ENCODE data around the gene ULBP2.
"Not testable (repeated sequence)": the region's sequence is repeated elsewhere in the genome, so short reads cannot be mapped to it uniquely, and the experiment has no call there.

Gene ULBP2

DNA sequence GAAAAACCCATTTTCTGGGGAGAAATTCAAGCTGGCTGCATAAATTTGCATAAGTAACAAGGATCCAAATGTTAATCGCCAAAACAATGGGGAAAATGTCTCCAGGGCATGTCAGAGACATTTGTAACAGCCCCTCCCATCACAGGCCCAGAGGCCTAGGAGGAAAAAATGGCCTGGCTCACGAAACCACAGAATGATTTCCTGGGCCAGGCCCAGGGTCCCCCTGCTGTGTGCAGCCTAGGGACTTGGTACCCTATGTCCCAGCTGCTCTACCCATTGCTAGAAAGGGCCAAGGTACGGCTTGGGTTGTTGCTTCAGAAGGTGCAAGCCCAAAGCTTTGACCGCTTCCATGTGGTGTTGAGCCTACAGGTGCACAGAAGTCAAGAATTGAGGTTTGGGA is 33.3 kb upstream of the ULBP2 start:
- DNase-seq (ENCODE audit: low read depth in 3 of 3) = not testable (repeated sequence)

DNA sequence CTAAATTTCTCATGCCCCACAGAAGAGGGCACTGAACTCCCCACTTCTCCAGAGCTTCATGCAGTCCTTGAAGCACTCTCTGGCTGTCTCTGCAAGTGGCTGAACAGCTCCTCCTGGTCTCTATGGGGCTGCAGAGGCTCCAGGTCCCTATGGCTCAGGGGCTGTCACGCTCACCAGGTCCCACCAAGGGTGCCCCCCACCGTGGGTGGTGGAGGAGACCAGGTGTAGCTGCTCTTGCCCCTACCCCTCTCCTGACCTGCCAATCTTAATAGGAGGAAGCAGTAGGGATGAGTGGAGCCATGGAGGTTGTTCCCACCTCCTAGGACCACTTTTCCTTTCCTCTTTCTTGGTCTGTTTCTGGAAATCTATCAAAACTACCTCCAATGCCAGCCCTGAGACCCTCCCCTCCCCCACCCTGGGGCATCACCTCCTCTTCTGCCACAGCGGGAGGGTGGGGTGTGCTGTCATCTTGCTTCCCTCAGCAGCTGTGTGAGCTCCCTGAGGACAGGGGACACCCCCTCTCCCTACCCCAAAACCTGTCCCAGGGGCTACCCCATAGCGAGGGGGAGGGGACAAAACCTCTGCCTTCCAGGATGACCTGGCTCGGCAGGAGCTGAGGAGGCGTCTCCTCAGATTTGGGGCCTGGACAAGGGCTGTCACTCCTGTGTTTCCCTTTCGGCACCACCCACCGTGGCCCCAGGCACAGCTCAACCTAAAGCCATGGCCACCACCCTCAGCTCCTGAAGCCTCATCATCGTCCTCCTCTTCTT is 31.9 kb upstream of the ULBP2 start:
- DNase-seq (ENCODE audit: low read depth in 3 of 3) = no peak

DNA sequence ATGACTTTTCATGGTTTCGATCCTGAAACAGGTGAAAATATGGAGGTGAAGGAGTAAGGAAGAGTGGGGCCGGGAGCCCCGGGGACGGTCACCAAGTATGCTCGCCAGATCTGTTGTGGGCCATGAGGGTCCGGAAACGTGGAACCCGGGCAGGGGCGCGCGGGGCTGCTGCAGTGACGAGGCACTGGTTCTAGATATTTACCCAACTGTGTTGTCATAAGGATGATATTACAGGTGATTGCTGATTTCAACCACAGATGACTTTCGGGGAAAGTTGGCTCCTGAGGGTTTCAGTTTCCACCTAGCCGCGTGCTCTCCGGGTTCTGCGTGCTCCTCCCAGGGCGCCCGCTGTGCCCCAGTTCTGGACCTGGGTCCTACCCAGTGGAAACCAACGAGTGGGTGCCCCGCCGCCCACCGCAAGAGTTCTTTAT is 31.1 kb upstream of the ULBP2 start:
- no peak for DNase-seq (ENCODE audit: low read depth in 3 of 3)

DNA sequence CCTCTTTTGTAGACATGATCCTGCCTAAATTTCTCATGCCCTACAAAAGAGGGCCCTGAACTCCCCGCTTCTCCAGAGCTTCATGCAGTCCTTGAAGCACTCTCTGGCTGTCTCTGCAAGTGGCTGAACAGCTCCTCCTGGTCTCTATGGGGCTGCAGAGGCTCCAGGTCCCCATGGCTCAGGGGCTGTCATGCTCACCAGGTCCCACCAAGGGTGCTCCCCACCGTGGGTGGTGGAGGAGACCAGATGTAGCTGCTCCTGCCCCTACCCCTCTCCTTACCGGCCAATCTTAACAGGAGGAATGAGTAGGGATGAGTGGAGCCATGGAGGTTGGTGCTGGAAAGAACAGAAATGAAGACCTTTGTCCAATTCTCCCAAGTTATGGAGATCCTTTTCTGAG is 29.1 kb upstream of the ULBP2 start:
- DNase-seq (ENCODE audit: low read depth in 3 of 3) = not testable (repeated sequence)

DNA sequence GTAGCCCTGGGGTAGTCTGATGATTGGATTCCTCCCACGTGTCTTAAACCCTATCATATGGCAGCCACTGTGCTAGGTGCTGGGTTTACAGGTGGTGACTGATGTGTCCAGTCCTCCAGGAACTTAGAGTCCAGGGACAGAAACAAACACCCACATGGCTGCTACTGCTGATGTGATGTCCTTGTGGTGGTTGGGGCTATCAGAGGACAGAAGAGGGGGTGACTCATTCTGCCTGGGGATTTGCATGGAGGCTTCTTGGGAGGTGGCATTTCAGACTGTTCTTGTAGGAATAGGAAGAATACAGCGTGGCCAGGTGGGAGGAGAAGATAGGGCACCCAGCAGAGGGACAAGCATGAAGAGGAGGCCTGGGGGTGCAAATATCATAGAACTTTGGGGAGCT is 28.7 kb upstream of the ULBP2 start:
- DNase-seq (ENCODE audit: low read depth in 3 of 3) = no peak

DNA sequence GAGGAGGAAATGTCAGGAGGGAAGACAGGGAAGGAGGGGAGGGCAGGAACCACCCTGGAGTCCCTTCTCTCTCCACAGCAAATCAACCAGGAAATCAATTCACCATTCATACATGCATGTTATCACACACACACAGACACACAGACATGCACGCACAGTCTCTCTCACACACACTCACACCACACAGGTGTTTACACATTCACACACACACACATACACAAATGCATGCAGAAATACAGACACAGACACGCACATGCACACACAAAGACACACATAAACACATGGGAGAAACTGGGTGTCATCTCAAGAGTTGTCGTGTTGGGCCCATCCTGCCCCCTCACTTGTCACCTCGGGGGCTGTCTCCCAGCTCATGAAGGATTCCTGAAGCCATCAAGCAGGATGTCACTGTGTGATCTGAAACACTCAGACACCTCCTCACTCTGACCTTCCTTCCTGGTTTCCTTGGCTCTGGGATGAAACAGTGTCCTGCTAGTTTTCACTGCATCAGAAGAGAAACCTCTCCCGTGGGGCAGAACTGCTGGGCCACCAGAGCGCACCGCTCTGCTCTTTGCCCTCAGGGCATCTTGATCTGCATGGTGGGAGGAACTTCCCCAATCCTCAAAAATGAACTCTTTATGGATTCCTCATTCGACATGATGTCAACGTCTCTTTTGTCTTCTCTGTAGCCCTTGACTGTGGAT is 28.1 kb upstream of the ULBP2 start:
- DNase-seq (ENCODE audit: low read depth in 3 of 3) = no peak

DNA sequence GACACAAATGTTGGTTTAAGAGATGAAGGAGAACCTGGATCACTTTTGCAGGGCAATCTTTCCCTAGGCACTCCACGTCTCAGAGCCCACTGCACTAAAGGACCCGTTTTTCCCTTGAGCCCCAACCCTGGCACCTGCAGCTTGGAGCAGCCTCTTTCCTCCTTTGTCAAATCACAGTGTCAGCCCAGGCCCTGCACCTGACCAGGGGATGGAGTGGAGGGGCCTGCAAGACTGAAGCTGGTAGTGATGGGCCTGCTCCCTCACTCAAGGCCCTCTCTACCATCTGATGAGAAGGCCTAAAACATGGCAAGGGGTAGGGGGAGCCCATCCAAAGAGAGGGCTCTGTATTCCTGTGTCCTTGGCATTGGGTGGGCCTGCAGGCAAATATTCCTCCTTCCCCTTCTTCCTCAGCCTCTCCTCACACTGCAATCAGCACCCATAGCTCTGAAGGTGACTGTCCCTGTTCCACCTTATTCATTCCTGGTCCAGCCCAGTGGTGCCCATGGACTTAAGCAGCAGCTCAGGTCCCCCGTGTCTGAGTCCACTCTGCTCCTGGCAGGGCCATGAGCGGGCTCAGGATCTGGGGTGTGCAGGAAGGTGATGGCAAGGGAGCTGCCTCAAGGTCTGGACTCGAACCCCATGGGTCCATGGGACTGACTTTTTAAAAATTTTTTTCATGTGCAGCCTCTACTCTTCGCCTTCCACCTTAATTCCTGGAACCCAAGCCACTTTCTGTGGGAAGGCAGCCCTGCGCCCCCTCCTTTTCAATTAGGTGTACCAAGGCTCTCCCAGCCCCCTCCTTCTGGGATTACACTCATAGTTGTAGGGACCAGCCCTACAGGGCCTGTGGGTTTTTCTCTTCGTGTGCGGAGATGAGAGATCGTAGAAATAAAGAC is 25.6 kb upstream of the ULBP2 start:
- no peak for DNase-seq (ENCODE audit: low read depth in 3 of 3)

DNA sequence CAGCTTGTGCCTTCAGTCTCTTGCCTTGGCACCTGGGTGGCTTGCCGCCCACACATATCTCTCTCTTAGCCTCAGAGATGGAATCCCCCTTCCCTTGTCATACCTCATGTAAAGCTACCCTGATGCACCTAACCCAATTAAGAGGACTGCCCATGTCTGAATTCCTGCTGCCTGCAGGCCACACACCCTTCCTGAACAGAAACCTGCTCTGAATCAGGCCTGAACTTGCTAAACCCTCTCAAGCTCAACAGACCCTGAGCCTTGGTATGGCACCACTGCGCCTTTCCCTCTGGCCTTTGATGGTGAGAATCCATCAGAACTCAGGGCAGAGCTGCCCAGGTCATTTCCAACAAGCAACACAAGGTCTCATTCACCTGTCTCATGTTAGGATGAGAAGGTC is 24.1 kb upstream of the ULBP2 start:
- DNase-seq (ENCODE audit: low read depth in 3 of 3) = no peak

DNA sequence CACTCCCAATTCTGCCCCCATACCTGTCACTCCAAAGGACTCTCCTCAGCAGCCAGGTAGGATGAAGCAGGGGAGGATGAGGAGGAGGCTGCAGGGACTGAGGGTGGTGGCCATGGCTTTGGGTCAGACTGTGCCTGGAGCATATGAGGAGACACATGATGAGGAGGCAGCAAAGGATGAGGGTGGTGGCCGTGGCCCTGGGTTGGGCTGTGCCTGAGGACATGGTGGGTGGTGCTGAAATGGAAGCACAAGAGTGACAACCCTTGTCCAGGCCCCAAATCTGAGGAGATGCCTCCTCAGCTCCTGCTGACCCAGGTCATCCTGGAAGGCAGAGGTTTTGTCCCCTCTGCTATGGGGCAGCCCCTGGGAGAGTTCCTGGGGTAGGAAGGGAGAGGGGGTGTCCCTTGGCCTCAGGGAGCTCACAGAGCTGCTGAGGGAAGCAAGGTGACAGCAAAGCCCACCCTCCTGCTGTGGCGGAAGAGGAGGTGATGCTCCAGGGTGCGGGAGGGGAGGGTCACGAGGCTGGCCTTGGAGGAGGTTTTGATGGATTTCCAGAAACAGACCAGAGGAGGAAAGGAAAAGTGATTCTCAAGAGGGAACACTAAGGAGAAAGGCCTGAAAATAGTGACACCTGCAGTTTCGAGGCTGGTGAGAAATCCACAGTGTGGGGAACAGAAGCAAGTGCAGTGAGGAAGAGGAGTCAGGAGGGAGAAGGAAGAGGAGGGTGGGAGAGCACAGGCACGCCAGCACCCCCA is 23.5 kb upstream of the ULBP2 start:
- no peak for DNase-seq (ENCODE audit: low read depth in 3 of 3)

DNA sequence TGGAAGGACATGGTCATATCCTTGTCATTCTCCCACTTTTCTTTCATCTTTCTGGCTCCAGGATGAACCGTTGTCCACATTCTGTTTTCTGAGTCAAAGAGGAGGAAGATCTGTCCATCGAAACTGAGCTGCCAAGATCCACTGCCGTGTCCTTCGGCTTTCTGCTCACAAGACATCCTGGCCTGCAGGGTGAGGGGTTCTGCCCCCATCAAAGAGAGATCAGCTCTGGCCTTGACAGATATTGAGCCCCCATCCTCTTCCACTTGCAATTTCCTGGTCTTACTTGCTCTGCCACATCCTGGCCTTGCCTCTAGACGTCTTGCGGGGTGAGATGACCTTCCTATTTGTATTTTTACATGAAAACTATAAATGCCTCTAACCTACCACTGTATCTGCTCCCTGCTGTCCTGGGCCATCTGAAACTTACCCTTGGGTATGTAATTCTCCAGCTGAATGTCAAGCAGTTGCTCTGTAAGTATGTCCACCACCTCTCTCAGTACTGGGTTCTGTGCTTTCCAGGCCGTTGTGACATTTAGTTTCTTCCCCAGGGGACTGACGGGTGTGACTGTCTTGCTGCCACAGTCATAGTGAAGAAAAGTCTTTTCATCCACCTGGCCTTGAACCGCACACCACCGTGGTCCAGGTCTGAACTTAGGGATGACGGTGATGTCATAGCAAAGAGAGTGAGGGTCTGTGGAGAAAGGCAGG is 22.5 kb upstream of the ULBP2 start:
- DNase-seq (ENCODE audit: low read depth in 3 of 3) = not testable (repeated sequence)

DNA sequence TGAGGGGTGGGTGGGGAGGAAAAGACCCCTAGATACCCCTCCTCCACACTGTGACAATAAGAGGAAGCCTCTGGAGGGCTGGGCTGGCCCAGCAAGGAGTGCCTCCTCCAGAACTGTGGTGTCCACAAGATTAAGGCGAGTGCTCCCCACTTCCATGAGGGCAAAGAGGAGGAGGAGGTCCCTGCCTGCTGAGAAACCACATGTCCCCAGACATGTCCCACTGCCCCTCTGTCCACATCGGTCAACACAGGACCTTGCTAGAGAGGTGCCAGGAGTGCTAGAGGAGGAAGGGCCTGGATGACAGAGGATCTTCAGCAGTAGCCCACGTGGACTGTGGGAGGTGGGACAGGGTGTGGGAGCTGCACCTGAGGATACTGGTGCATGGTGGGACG is 22.0 kb upstream of the ULBP2 start:
- DNase-seq (ENCODE audit: low read depth in 3 of 3) = no peak

DNA sequence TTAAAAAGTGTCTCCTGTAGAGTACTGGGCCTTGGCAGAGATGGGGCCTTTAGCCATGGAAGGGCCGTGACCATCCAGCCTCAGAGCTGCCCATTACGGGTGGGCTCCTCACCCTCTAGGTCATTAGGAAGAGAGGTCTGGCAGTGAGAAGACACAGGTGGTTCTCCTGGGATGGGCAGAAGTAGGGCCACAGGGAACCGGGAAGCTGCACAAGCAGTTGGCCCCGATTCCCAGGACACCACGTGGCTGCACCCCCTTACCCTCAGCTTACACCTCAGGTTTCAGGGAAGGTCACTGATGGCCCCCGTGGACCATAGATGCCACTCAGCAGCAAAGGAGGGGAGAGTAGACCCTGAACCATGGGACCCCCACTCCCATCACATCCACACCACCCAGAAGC is 20.5 kb upstream of the ULBP2 start:
- no peak for DNase-seq (ENCODE audit: low read depth in 3 of 3)

DNA sequence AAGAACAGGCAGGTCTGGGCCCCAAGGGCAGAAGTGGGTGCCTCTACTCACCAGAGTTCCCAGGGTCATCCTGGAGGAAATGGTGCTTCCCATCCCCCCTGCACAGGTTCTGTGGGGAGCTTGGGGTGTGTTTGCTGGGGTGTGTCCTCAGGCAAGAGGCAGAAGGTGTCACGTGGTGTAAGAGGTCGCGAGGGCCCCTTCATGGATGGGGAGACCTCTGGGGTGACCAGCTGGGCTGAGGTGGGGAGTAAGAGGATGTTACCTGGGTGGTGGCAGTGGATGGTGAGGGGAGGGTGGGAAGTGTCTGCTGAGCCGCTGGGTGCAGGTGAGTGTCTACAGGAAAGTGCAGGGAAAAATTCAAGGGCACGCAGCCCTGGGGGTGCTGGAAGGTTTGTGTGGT is 19.7 kb upstream of the ULBP2 start:
- DNase-seq (ENCODE audit: low read depth in 3 of 3) = not testable (repeated sequence)

DNA sequence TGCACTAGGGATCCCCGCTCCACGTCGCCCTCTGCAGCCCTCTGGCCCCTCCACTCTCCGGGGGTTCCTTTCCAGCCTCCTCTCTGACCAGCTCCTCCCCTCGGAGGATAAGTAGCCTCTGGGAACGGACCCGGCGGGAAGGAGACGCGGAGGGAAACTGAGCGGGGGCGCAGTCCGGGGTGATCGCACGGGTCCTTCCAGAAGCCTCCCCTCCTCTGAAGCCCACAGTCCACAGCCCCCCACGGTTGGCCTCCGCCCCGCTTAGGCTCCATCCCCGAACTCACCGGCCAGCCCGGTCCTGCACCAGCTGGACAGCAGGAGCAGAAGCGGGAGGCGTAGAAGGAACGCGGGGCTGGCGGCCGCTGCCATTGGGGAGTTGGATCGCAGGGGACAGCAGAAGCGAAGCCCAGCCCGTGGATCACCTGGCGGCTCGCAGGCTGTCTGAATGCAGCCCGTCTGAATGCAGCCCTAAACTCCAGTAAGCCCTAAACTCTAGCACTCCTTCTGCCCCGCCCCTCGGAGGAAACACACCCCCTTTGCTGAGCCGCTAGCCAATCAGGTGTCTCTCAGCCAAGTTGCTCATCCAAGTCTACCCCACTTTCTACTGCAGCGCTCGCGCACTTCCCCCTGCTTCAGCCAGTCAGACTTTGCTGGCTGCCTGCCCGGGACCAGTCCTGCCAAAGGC is 19.0 kb upstream of the ULBP2 start, which contains the start of gene RAET1G:
Gene RAET1G (minus strand): TSS at position 480 of the 685 bp plus-strand sequence. CDS start 111 bp downstream, at position 369.
- peak; percentile 65 to 85 (median 75) for DNase-seq (ENCODE audit: low read depth in 3 of 3)

DNA sequence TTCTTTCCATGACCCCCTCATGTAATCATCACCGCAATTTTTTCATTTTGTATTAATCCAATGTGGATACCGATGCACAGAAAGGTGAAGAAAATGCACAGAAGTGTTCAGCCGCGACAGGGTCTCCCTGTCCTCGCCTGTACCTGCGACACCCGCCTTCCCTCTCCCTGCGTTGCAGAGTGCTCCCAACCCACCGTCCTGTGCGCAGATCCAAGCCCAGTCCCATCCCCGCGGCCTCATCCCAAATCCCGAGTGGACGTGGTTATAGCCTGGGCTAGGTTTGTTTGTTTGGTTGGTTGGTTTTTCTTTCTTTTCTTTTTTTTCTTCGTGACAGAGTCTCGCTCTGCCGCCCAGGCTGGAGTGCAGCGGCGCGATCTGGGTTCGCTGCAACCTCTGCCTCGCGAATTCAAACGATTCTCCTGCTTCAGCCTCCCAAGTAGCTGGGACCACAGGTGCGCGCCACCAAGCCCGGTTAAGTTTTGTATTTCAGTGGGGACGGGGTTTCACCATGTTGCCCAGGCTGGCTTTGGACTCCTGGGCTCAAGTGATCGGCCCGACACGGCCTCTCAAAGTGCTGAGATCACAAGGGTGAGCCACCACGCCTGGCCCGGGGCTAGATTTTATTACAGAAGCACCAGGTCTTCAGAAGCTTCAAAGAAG is 18.4 kb upstream of the ULBP2 start:
- no peak for DNase-seq (ENCODE audit: low read depth in 3 of 3)

DNA sequence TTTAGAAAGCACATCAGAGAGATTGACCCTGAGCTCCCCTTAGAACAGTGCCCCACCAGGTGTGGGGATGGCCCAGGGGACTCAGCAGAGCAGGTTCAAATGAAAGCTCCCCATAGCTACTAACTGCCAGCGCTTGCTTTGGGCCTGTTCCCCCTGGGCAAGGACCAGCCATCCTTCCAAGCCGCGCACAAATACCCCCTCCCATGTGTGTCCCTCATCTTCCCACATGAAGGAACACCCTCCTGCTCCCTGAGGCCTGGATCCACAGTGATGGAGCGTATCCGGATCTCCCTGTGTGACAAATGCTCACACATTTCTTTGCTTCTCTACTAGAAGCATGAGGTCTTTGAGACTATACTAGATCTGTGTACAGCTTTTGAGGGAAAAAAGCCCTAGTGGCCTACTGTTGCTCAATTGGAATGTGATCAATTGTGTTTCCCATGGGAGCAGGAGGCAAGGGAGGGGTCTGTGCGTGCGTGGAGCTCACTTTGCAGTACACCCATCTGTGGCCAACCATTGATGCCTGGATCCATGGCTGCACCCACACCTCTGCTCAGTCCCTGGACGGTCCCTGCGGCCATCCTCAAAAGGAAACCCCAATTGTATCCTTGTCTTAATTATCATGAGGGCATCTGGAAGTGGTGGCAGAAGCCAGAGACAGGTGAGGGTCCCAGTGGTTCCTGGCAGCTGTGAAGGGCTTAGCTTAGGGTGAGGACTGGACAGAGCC is 17.4 kb upstream of the ULBP2 start:
- DNase-seq (ENCODE audit: low read depth in 3 of 3) = no peak

DNA sequence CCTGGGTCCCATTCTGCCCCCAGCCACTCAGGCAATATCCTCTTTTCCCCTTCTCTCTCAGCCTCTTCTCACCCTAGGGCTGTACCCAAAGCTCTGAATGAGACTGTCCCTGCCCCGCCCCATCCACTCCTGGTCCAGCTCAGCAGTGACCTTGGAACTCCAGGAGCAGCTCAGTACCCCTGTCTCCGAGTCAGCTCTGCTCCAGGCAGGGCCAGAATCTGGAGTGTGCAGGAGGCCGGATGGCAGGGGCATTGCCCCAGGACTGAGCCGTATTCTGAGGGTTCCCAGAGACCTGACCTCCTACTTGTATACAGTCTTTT is 16.9 kb upstream of the ULBP2 start:
- DNase-seq (ENCODE audit: low read depth in 3 of 3) = no peak

DNA sequence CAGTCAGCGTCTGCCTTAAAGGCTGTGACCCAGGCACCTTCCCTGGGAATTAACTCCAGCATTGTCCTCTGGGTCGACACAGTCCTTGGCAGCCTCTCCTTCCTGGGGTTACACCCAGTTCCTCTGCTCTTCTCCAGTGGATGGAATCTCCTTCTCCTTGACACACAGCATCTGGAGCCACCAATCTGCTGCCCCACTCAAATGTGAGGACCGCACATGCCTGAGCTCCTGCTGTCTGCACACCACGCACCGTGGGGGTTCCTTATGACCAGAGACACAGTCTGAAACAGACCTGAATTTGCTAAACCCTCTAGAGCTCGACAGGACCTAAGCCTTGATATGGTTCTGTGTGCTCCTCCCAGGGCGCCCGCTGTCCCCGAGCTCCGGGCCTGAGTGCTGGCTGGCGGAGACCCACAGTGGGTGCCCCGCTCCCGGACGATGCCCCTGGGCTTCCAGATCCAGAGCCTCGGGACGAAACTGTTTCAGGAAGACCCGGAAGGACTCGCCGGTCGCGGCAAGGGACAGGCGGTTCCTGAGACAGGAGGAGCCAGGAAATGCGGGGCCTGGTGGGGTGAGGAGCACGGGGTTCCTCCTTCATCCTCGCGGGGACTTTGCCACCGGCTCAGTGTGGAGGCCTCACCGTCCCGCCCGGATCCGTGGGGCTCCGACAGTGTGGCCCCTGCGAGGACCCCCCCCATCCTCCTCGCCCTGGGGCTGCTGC is 16.4 kb upstream of the ULBP2 start:
- DNase-seq (ENCODE audit: low read depth in 3 of 3) = no peak

Data from stimulated activated CD4-positive, alpha-beta T cell treated with anti-CD3 and anti-CD28 coated beads, TNF-alpha, amount 100 ng/mL, for 24 hours (primary cell).